Measurements from ENCODE around the gene NUTM2G. TPM values are rescaled to one million over a fixed set of nuclear protein-coding genes. Genes with fewer than 3 reads are reported as not detected.
"Not testable (repeated sequence)": the region's sequence is repeated elsewhere in the genome, so short reads cannot be mapped to it uniquely, and the experiment has no call there.

NUTM2G gene
- total and polyA plus RNA-seq, 2 of the 13 experiments (the other 11 are each of a cell fraction or from before 2014, with no cell fraction given) = not detected

DNA sequence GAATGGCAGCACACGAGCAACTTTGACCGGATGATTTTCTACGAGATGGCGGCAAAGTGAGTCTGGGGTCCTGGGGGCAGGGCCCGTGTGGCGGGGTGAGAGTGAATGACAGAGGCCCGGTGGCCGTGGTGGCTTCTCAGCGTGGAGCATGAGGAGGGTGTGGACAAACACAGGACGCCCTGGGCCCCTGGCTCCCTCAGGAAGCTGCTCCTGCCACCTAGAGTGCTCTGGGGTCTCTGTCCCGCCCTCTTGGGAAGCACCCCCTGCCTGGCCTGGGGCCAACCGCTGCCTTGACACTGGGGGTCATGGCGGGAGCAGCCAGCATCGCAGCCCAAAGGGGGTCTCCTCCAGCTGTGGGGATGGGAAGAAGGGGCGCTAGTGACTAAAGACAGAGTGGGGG is 6.8 kb downstream of the NUTM2G start:
- POLR2A ChIA-PET; H3K9ac ChIP-seq (ENCODE audit: insufficient read depth, low read depth, low read length); H4K20me1 ChIP-seq (ENCODE audit: insufficient read depth, low read length); H3K9me3 ChIP-seq (ENCODE audit: low read length); H2AFZ ChIP-seq (ENCODE audit: low read length); H3K4me2 ChIP-seq (ENCODE audit: low read depth, low read length); H3K79me2 ChIP-seq (ENCODE audit: insufficient read depth, low read length); ATAC-seq; CTCF ChIA-PET (ENCODE audit: low intra/inter-chr PET ratio, low total read pairs); BruUV-seq (replicated peaks); H3K27me3 ChIP-seq (ENCODE audit: control insufficient read depth in 1 of 2, insufficient read depth in 2 of 2, low read length in 2 of 2); H3K4me3 ChIP-seq (replicated peaks in 1 of 3; ENCODE audit: insufficient read depth in 1 of 3, low read depth in 2 of 3, low read length in 3 of 3); DNase-seq (ENCODE audit: low spot score); FAIRE-seq; intact Hi-C loops (cut with micrococcal nuclease; ENCODE audit: unreplicated experiment); in situ Hi-C loops (cut with HindIII; ENCODE audit: extremely low pct_ligation_motif_present, low pct_unique_long_range_greater_than_20kb); H3K27ac ChIP-seq (ENCODE audit: extremely low read length, insufficient read depth, low read length); H3K36me3 ChIP-seq (replicated peaks in 1 of 2; ENCODE audit: control insufficient read depth in 1 of 2, insufficient read depth in 2 of 2, low read length in 2 of 2); H3K4me1 ChIP-seq (ENCODE audit: insufficient read depth, low read length): not testable (repeated sequence)
- WGBS (ENCODE audit: low lambda C conversion rate) = 86% methylated on average over 11 of the region's 15 CpGs

DNA sequence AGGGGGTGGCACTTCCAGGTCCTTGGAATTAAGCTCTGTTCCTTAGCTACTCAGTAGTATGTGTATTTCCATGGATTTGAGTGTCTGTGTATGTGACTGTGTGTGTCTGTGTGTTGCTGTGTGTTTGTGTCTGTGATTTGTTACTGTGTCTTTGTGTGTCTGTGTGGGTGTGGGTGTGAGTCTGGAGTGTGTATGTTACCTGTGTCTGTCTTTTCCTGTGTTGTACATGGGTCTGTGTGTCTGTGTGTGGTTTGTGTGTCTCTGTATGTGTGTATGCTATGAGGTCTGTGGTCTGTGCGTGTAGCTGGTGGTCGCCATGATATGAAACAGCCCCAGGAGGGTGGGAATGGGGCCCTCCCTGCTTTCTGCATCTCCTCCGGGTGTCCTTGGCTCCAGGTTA is 8.8 kb downstream of the NUTM2G start:
- H4K20me1 ChIP-seq (ENCODE audit: insufficient read depth, low read length); H3K4me1 ChIP-seq (ENCODE audit: insufficient read depth, low read length); H3K79me2 ChIP-seq (ENCODE audit: insufficient read depth, low read length); BruUV-seq (replicated peaks); H3K27ac ChIP-seq (ENCODE audit: extremely low read length, insufficient read depth, low read length); H3K4me2 ChIP-seq (ENCODE audit: low read depth, low read length); H3K4me3 ChIP-seq (replicated peaks in 1 of 3; ENCODE audit: insufficient read depth in 1 of 3, low read depth in 2 of 3, low read length in 3 of 3); H3K27me3 ChIP-seq (ENCODE audit: control insufficient read depth in 1 of 2, insufficient read depth in 2 of 2, low read length in 2 of 2); H3K9ac ChIP-seq (ENCODE audit: insufficient read depth, low read depth, low read length); H2AFZ ChIP-seq (ENCODE audit: low read length); DNase-seq (ENCODE audit: low spot score); H3K36me3 ChIP-seq (replicated peaks in 1 of 2; ENCODE audit: control insufficient read depth in 1 of 2, insufficient read depth in 2 of 2, low read length in 2 of 2); H3K9me3 ChIP-seq (ENCODE audit: low read length); POLR2A ChIA-PET; in situ Hi-C loops (cut with HindIII; ENCODE audit: extremely low pct_ligation_motif_present, low pct_unique_long_range_greater_than_20kb); ATAC-seq; CTCF ChIA-PET (ENCODE audit: low intra/inter-chr PET ratio, low total read pairs); intact Hi-C loops (cut with micrococcal nuclease; ENCODE audit: unreplicated experiment); TF ChIP-seq FOXA1 (CRISPR knock-in tag; IDR thresholded peaks at IDR 0.05): not testable (repeated sequence)
- 0 out of 2 replicates have a peak, but pooled peaks have one; percentile 10 for TF ChIP-seq FOXA1 (IDR thresholded peaks at IDR 0.05)
- 67% methylated on average over 1 of the region's 3 CpGs for WGBS (ENCODE audit: low lambda C conversion rate)
- FAIRE-seq = peak; percentile 37

GRCh38 chr9:96938957-96939665 is 10.5 kb downstream of the NUTM2G start:
- POLR2A ChIA-PET; BruUV-seq (replicated peaks); H3K36me3 ChIP-seq (replicated peaks in 1 of 2; ENCODE audit: control insufficient read depth in 1 of 2, insufficient read depth in 2 of 2, low read length in 2 of 2); H2AFZ ChIP-seq (ENCODE audit: low read length); H4K20me1 ChIP-seq (ENCODE audit: insufficient read depth, low read length); H3K9me3 ChIP-seq (ENCODE audit: low read length); H3K4me3 ChIP-seq (replicated peaks in 1 of 3; ENCODE audit: insufficient read depth in 1 of 3, low read depth in 2 of 3, low read length in 3 of 3); H3K9ac ChIP-seq (ENCODE audit: insufficient read depth, low read depth, low read length); H3K4me1 ChIP-seq (ENCODE audit: insufficient read depth, low read length); FAIRE-seq; H3K27me3 ChIP-seq (ENCODE audit: control insufficient read depth in 1 of 2, insufficient read depth in 2 of 2, low read length in 2 of 2); H3K79me2 ChIP-seq (ENCODE audit: insufficient read depth, low read length); intact Hi-C loops (cut with micrococcal nuclease; ENCODE audit: unreplicated experiment); H3K4me2 ChIP-seq (ENCODE audit: low read depth, low read length); H3K27ac ChIP-seq (ENCODE audit: extremely low read length, insufficient read depth, low read length); DNase-seq (ENCODE audit: low spot score); CTCF ChIA-PET (ENCODE audit: low intra/inter-chr PET ratio, low total read pairs); in situ Hi-C loops (cut with HindIII; ENCODE audit: extremely low pct_ligation_motif_present, low pct_unique_long_range_greater_than_20kb); ATAC-seq: not testable (repeated sequence)
- no CpG with 5 or more reads among the region's 10 CpGs for WGBS (ENCODE audit: low lambda C conversion rate)

GRCh38 chr9:96940982-96941381 is 12.3 kb downstream of the NUTM2G start:
- H3K9ac ChIP-seq (ENCODE audit: insufficient read depth, low read depth, low read length); H3K27me3 ChIP-seq (ENCODE audit: control insufficient read depth in 1 of 2, insufficient read depth in 2 of 2, low read length in 2 of 2); H3K9me3 ChIP-seq (ENCODE audit: low read length); H3K4me3 ChIP-seq (replicated peaks in 1 of 3; ENCODE audit: insufficient read depth in 1 of 3, low read depth in 2 of 3, low read length in 3 of 3); CTCF ChIA-PET (ENCODE audit: low intra/inter-chr PET ratio, low total read pairs); H4K20me1 ChIP-seq (ENCODE audit: insufficient read depth, low read length); H3K4me1 ChIP-seq (ENCODE audit: insufficient read depth, low read length); H3K4me2 ChIP-seq (ENCODE audit: low read depth, low read length); H2AFZ ChIP-seq (ENCODE audit: low read length); in situ Hi-C loops (cut with HindIII; ENCODE audit: extremely low pct_ligation_motif_present, low pct_unique_long_range_greater_than_20kb); POLR2A ChIA-PET; H3K36me3 ChIP-seq (replicated peaks in 1 of 2; ENCODE audit: control insufficient read depth in 1 of 2, insufficient read depth in 2 of 2, low read length in 2 of 2); BruUV-seq (replicated peaks); H3K27ac ChIP-seq (ENCODE audit: extremely low read length, insufficient read depth, low read length); intact Hi-C loops (cut with micrococcal nuclease; ENCODE audit: unreplicated experiment); H3K79me2 ChIP-seq (ENCODE audit: insufficient read depth, low read length); ATAC-seq; FAIRE-seq; DNase-seq (ENCODE audit: low spot score): not testable (repeated sequence)
- WGBS (ENCODE audit: low lambda C conversion rate) = no CpG with 5 or more reads among the region's 7 CpGs

Measured in HepG2 (cell line).